Fibroblast of villous mesenchyme (primary cell): ENCODE results near the gene CLSTN3. TPM values are rescaled to one million over a fixed set of nuclear protein-coding genes. Genes with fewer than 3 reads are reported as not detected.

Source experiments
- DNase-seq: peaks from one replicate; pipeline ENCODE4 v3.0.0-alpha.2; 2010; ENCODE audit warnings: low read depth
- H3K4me3 ChIP-seq: 2 replicates; pipeline ENCODE4 v1.5.1; 2011; ENCODE audit warnings: low read depth, mild to moderate bottlenecking, low read length
- CTCF ChIP-seq: IDR thresholded peaks from 2 replicates; pipeline ENCODE4 v1.5.1; 2012; ENCODE audit warnings: low read depth, mild to moderate bottlenecking, low read length; ENCODE audit not compliant: insufficient read depth
- total RNA-seq: library from RNA; depleted of rRNA; stranded (reverse); fragments of >200 nt; gene quantifications from 2 replicates; pipeline ENCODE4 v1.2.3, GENCODE V29; 2012

The CLSTN3 gene
- total RNA-seq, 1 donor: 19.0 TPM

- TF ChIP-seq CTCF: no peak
- H3K4me3 ChIP-seq: no peak overlapping the region
- DNase-seq: no peak
Measured at GRCh38 chr12:7117670-7118069, 12.5 kb upstream of the CLSTN3 start.

DNA sequence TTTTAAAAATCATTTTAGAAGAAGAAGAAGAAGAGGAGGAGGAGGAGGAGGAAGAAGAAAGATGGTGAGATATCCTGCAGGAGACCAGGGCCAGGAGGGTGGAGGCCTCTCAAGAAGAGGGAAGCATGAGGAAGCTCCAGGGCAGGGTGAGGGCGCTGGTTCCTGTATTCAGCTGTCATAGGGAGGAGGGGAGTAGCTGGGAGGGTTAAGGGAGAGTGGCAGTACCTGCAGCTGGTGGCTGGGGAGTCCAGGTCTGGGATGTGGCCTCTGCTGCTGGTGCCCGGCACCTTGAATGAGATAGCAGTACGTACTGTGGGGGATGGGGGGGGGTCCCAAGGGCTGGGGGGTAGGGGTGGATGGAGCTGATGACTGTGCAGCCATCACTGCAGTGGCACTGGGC is 11.3 kb upstream of the CLSTN3 start:
- TF ChIP-seq CTCF: no peak
- DNase-seq: no peak
- H3K4me3 ChIP-seq: no peak overlapping the region

DNA sequence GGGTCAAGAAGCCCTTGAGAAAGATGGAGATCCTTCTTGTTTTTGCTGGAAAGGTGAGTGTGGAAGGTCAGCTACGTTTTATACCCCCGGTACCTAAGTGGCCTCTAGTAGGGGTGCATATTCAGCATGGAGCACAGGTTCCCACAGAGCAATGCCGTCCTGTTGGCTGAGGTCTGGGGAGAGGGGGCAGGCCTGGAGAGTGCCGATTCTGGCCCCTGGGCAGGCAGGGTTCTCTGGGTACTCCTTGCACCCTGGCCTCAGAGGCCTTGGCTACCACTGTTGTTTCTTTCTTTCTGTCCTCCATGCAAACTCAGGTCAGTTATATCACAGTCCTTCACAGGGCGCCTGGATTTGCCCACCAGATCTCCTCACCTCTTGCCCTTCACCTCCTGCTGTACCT is 10.0 kb upstream of the CLSTN3 start:
- H3K4me3 ChIP-seq: no peak overlapping the region
- TF ChIP-seq CTCF: no peak
- no peak for DNase-seq

- H3K4me3 ChIP-seq: no peak overlapping the region
- no peak for TF ChIP-seq CTCF
- no peak for DNase-seq
Measured at GRCh38 chr12:7121324-7121723, 8.8 kb upstream of the CLSTN3 start.

DNA sequence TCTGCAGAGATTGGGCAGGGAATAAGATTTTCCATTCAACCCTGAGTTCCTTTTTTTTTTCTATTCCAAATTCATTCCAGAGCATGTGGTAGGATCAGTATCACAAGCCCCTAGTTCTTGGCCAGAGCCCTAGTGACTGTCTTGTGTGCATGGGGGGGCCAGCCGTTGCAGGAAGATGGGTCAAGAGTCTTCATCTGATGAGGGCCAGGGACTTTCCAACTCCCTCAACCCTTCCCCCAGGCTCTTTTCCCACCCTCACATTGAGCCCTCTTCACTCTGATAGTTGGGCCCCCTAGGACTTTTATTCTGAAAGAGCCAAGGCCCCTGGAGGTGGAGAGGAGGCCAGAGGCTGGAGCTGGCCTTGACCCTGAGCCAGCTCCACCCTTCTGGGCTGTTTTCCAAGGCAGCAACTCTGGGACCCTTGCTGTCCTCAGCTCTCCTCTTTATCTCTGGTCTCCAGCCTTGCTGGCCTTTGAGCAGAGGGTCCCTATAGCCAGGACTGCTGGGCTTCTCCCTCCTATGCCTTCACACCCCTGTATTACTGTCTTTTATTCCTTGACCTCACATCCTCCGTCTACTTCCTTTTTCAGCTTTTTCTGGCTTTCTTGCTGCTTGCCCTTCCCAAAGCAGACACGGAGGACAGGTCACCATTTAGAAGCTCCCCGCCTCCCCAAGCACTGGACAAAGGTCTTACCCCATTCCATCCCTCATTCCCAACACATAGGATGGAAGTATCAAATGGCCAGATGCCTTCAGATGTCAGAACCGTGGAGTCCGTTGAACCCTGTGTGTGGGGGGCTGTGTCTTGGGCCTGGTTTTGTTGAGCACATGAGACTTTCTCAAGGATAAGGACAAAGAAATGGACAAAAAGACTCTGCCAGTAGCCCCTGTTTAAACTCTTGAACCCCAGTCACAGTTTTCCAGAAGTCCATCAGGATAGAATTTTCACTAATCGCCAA is 7.1 kb upstream of the CLSTN3 start:
- no peak overlapping the region for H3K4me3 ChIP-seq
- no peak for DNase-seq
- TF ChIP-seq CTCF: no peak

GRCh38 chr12:7123806-7124522 is 6.2 kb upstream of the CLSTN3 start:
- TF ChIP-seq CTCF: no peak
- H3K4me3 ChIP-seq: no peak overlapping the region
- no peak for DNase-seq
